Stimulated activated CD4-positive, alpha-beta T cell treated with anti-CD3 and anti-CD28 coated beads, Interleukin-4, amount 100 ng/mL, for 48 hours (primary cell): ENCODE measurements around the gene PLCB1.

Experiments
- DNase-seq, 2 donors: peaks; one replicate each; pipeline ENCODE4 v3.0.0-alpha.2; 2020; ENCODE audit warnings: low read depth in 2 of 2

Gene PLCB1

GRCh38 chr20:8129211-8129976 is 2.7 kb upstream of the PLCB1 start:
- no peak for DNase-seq

GRCh38 chr20:8130840-8131526 is 1.1 kb upstream of the PLCB1 start:
- DNase-seq = no peak

- DNase-seq = peak in 1 of 2 donors; percentile 2
These were observed 631 bp downstream of the PLCB1 start for GRCh38 chr20:8132484-8133309.

- no peak for DNase-seq
These were observed 1.3 kb downstream of the PLCB1 start for GRCh38 chr20:8133310-8133768.

GRCh38 chr20:8133851-8134451 is 1.9 kb downstream of the PLCB1 start:
- DNase-seq = no peak

- DNase-seq = no peak
These were observed 7.8 kb downstream of the PLCB1 start for GRCh38 chr20:8139899-8140298.

GRCh38 chr20:8143474-8143873 is 11.4 kb downstream of the PLCB1 start:
- no peak for DNase-seq

GRCh38 chr20:8144282-8145245 is 12.5 kb downstream of the PLCB1 start:
- no peak for DNase-seq

GRCh38 chr20:8145246-8146168 is 13.4 kb downstream of the PLCB1 start:
- DNase-seq = no peak

GRCh38 chr20:8147476-8147875 is 15.4 kb downstream of the PLCB1 start:
- DNase-seq = no peak

- DNase-seq = no peak
These were observed 16.4 kb downstream of the PLCB1 start for GRCh38 chr20:8148501-8148900.

- DNase-seq = no peak
These were observed 18.5 kb downstream of the PLCB1 start for GRCh38 chr20:8150591-8150990.

- no peak for DNase-seq
These were observed 19.3 kb downstream of the PLCB1 start for GRCh38 chr20:8151372-8151771.

- DNase-seq = no peak
These were observed 20.1 kb downstream of the PLCB1 start for GRCh38 chr20:8152183-8152582.

- no peak for DNase-seq
These were observed 20.8 kb downstream of the PLCB1 start for GRCh38 chr20:8152847-8153246.

- no peak for DNase-seq
These were observed 21.3 kb downstream of the PLCB1 start for GRCh38 chr20:8153281-8153908.

- no peak for DNase-seq
These were observed 22.6 kb downstream of the PLCB1 start for GRCh38 chr20:8154638-8155037.

GRCh38 chr20:8155229-8155628 is 23.2 kb downstream of the PLCB1 start:
- no peak for DNase-seq

- DNase-seq = no peak
These were observed 23.7 kb downstream of the PLCB1 start for GRCh38 chr20:8155812-8156211.
